ENCODE results near the gene SAPCD2. TPM values are rescaled to one million over a fixed set of nuclear protein-coding genes. Genes with fewer than 3 reads are reported as not detected.

The SAPCD2 gene
- total RNA-seq, 1 experiment from 2014 or later = 30.6 TPM

DNA sequence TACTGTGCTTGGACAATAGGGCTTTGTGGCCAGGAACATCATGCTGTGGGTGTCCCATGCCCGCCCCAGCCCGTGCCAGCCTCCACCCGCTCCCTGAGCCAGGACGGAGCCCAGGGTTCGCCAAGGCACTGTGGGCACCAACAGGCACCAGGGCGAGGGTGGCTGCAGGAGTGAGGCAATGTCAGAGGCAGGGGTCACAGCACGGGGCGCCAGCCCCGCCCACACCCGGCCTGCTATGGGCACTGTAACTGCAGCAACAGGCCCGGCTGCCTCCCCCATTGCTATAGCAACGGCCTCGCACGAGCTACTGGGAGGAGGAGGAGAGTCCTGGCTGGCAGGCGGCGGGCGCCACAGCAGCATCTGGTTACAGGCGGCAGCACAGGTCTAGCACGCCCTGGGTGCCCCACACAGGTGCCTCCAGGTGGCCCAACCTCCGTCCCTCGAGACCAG, 44.8 kb downstream of the SAPCD2 start:
- Histone ChIP-seq H3K9me3 (ENCODE audit: low read depth, low read length, poor library complexity, severe bottlenecking) (no peaks in the 10 kb centered on the region), H3K4me3 (ENCODE audit: low read depth, low read length, poor library complexity, severe bottlenecking) (no peak overlapping the region), H3K36me3 (ENCODE audit: insufficient read depth, low read length, poor library complexity, severe bottlenecking) (no peaks in the 10 kb centered on the region), H3K27ac (ENCODE audit: low read depth, low read length, poor library complexity, severe bottlenecking) (no peak overlapping the region), H3K27me3 (replicated peaks; ENCODE audit: insufficient read depth, low read depth, low read length, poor library complexity) (no peaks in the 10 kb centered on the region), H3K4me1 (ENCODE audit: insufficient read depth, low read length, poor library complexity, severe bottlenecking) (peaks cover 10% of the 10 kb centered on the region)
- DNase-seq (ENCODE audit: low spot score) = no peak
- ChIA-PET POLR2A (ENCODE audit: low non-redundant PET) (no interaction called here), CTCF (interaction anchor here (1.5 kb wide), 1 partner anchor 10 kb away, joined by 12 read pairs; no protein-coding TSS in a partner anchor)
- no TSS peak for BruUV-seq (replicated peaks)
- intact Hi-C loops (cut with micrococcal nuclease; ENCODE audit: unreplicated experiment) = no loop called here
- TF ChIP-seq CTCF (conservative IDR thresholded peaks at IDR 0.05; ENCODE audit: low read depth, low read length) (no peak), EZH2 (IDR thresholded peaks at IDR 0.05; ENCODE audit: borderline replicate concordance, low read depth, low read length, poor library complexity, severe bottlenecking) (no peak)

GRCh38 chr9:137023583-137023991, 46.8 kb downstream of the SAPCD2 start:
- ChIA-PET POLR2A (ENCODE audit: low non-redundant PET) (no interaction called here), CTCF (no interaction called here)
- H3K36me3 ChIP-seq (ENCODE audit: insufficient read depth, low read length, poor library complexity, severe bottlenecking) = no peaks in the 10 kb centered on the region
- BruUV-seq (replicated peaks) = no TSS peak
- intact Hi-C loops (cut with micrococcal nuclease; ENCODE audit: unreplicated experiment) = no loop called here
- TF ChIP-seq CTCF (conservative IDR thresholded peaks at IDR 0.05; ENCODE audit: low read depth, low read length) (no peak), EZH2 (IDR thresholded peaks at IDR 0.05; ENCODE audit: borderline replicate concordance, low read depth, low read length, poor library complexity, severe bottlenecking) (no peak)
- H3K4me1 ChIP-seq (ENCODE audit: insufficient read depth, low read length, poor library complexity, severe bottlenecking) = peaks cover 3% of the 10 kb centered on the region
- no peak for DNase-seq (ENCODE audit: low spot score)
- no peak overlapping the region for H3K4me3 ChIP-seq (ENCODE audit: low read depth, low read length, poor library complexity, severe bottlenecking)
- no peaks in the 10 kb centered on the region for H3K27me3 ChIP-seq (replicated peaks; ENCODE audit: insufficient read depth, low read depth, low read length, poor library complexity)
- H3K27ac ChIP-seq (ENCODE audit: low read depth, low read length, poor library complexity, severe bottlenecking) = no peak overlapping the region
- H3K9me3 ChIP-seq (ENCODE audit: low read depth, low read length, poor library complexity, severe bottlenecking) = no peaks in the 10 kb centered on the region

GRCh38 chr9:137023157-137023556, 47.2 kb downstream of the SAPCD2 start:
- Histone ChIP-seq H3K4me3 (ENCODE audit: low read depth, low read length, poor library complexity, severe bottlenecking) (no peak overlapping the region), H3K36me3 (ENCODE audit: insufficient read depth, low read length, poor library complexity, severe bottlenecking) (no peaks in the 10 kb centered on the region), H3K27me3 (replicated peaks; ENCODE audit: insufficient read depth, low read depth, low read length, poor library complexity) (no peaks in the 10 kb centered on the region), H3K4me1 (ENCODE audit: insufficient read depth, low read length, poor library complexity, severe bottlenecking) (no peaks in the 10 kb centered on the region), H3K9me3 (ENCODE audit: low read depth, low read length, poor library complexity, severe bottlenecking) (no peaks in the 10 kb centered on the region), H3K27ac (ENCODE audit: low read depth, low read length, poor library complexity, severe bottlenecking) (no peak overlapping the region)
- ChIA-PET CTCF (no interaction called here), POLR2A (ENCODE audit: low non-redundant PET) (no interaction called here)
- BruUV-seq (replicated peaks) = no TSS peak
- no peak for DNase-seq (ENCODE audit: low spot score)
- TF ChIP-seq EZH2 (IDR thresholded peaks at IDR 0.05; ENCODE audit: borderline replicate concordance, low read depth, low read length, poor library complexity, severe bottlenecking) = no peak
- no peak for TF ChIP-seq CTCF (conservative IDR thresholded peaks at IDR 0.05; ENCODE audit: low read depth, low read length)
- intact Hi-C loops (cut with micrococcal nuclease; ENCODE audit: unreplicated experiment) = no loop called here
